HG02870 (cell line): ENCODE results near the gene HELZ.
"Not testable (repeated sequence)": the region's sequence is repeated elsewhere in the genome, so short reads cannot be mapped to it uniquely, and the experiment has no call there.

Source experiments
- ATAC-seq: cut with Tn5 transposase; IDR thresholded peaks from one replicate; pipeline ENCODE4 v1.9.1; 2021; ENCODE audit warnings: mild to moderate bottlenecking, moderate library complexity; ENCODE audit not compliant: unreplicated experiment

HELZ gene

DNA sequence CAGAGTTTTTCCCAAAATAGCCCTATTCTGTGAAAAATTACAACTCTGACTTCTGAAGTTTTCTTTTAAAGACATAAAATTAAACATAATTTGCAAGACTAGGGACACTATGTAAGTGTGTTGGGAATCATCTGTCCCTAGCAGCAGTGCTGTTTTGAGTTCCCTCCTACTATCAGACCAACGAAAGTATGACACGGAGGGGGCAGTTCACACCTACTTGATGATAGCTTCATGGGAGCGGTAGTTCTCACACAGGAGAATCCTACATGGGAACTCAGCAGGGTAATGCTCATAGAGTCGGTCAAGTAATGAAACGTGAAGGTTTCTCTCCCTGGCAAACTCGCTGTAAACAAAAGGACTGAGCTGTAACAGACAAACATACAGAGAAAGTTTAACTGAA is 96.6 kb downstream of the HELZ start:
- no peak for ATAC-seq

DNA sequence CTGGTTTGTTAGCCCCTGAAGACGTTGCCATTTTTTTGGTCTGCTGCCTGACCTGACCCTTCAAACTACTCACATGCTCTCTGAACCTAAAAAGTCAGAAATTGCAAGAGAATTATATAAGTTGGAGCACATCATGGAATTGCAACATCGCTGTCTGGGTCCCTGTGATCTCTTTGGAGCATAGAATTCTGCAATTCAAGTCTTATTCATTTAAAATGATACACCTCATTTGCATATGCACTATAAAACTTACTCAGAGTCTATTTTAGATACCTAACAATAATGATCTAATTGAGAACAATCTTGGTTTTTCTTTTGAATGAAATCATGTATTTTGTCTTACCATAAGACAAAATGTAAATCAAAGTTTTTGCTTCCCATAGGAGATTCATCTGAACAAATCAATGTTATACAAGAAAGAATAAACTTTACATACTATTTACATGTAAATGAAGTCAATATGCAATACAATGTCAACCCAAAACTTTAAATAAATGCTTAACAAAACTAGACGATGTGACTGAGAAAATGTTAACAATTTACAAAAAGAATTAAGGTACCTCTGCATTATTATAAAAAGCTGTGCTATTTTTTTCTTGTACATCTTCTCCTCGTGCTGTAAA is 99.7 kb downstream of the HELZ start:
- ATAC-seq = no peak

DNA sequence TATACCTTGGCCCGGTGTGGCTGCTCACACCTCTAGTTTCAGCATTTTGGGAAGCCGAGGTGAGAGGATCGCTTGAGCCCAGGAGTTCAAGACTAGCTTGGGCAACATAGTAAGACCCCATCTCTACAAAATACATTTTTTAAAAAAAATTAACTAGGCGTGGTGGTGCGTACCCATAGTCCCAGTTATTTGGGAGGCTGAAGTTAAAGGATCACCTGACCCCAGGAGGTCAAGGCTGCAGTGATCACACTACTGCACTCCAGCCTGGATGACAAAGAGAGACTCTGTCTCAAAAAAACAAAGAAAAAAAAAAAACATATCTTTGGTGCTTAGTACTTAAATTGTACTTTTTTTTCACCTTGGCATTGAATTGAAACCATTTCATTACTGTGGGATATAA is 101.7 kb downstream of the HELZ start:
- ATAC-seq = no peak

DNA sequence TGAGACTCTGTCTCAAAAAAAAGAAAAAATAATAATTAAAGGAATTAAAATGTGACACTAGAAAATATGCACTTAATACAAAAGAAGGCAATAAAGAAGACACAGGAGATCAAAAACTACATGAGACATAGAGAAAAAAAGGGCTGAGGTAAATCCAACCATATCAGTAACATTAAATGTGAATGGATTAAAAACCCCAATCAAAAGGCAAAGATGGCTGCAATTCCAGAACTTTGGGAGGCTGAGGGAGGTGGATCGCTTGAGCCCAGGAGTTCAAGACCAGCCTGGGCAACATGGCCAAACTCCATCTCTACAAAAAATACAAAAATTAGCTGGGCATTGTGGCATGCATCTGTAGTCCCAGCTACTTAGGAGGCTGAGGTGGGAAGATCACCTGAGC is 103.0 kb downstream of the HELZ start:
- not testable (repeated sequence) for ATAC-seq

DNA sequence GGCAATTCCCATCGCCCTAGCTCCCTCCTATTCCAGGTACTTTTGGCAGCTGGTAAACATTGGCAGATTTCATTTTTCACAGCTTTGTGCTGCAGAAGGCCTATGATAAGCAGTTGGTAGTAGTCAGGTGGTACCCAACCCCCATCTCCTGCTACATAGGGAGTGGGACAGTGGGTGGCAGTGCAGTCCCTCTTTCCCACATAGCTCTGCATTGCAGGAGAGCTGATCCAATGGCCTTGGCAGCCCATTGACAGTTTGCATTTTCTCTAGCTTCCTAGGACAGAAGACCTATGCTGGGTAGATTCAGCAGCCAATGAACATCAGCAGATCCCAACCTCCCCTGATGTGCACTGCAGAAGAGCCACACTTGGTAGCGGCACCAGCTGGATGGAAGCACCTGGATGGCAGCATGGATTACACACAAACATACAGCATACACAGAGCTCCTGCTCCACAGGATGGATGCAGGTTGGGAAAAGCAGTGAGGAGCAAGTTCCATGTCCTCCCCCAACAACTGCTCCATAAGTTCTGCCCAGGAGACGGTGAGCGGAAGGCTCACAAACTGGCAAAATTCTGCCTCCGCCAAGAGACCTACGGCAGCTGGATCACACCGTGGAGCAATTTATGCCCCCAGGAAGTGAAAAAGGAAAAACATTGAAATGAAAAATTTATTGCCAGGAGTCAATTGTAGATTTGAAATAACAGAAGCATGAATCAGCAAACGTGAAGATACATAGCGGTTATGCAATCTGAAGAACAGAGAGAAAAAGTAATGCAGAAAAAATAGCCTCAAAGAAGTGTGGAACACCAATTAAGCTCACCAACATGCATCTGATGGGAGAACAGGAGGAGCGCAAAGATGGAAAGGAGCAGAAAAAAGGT is 105.0 kb downstream of the HELZ start:
- no peak for ATAC-seq

DNA sequence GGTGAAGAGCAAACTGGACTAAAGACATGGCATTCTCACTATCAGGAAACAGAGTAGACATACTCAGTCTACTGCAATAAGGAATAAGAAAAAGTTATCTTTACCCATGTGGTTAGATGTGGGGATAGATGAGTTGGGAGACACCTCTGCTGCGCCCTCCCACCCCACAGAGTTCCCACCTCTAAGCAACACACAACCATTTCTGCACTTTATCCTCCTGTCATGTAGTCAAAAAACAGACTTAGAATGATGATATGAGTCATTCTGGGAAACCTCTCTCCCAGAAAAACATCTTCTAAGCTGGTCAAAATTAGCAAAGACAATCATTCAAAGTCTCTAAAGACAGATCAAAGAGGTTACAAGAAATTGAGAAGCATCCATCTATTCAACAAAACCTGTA is 105.7 kb downstream of the HELZ start:
- ATAC-seq = no peak

DNA sequence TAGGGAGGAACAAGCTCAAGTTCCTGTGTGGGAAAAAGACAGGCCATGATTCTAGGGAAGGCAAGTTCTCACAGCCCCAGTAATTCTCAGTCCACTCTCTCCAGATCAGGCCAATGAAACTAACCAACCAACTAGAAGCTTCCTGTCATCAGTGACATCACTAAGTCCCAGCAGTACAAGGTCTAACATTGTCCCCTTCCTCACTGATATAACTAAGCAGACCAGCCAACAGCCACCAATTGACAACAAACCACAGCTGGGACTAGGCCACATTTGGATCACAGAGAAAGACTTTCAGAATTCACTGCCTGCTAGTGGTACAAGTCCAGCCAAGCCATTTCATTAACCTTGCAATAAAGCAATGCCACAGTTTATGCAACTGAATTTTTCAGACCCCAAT is 106.6 kb downstream of the HELZ start:
- ATAC-seq = no peak

DNA sequence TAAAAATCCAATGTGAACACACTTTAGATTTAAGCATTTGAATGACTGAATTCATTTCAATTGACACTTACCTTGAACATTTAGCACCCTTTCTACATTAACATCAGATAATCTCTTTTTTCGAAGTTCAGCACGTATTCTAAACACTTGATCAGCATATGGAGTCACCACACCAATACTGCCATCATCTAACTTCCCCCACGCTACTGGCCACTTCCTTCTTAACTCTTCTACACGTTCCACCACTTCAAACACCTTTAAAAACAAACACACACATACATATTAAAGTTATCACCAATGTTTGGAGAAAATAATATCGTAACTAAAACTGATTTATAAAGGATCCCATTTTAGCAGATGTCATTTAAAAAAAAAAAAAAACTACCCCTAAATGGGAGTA is 107.1 kb downstream of the HELZ start:
- ATAC-seq = no peak

DNA sequence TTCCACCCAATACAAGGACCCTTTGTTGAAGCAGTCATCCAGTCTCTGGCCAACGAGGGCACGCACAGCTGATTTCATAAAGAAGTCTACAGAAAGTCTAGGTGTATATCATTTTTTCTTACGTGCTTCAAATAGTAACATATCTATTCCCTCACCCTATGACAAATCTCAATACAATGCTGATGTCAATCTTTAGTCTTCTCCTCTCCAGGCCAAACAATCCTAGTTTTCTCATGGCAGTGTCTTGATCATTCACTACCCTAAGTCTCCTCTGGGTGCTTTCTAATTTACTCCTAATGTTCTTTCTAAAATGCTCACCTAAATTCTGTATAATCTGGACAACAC is 108.0 kb downstream of the HELZ start:
- no peak for ATAC-seq

DNA sequence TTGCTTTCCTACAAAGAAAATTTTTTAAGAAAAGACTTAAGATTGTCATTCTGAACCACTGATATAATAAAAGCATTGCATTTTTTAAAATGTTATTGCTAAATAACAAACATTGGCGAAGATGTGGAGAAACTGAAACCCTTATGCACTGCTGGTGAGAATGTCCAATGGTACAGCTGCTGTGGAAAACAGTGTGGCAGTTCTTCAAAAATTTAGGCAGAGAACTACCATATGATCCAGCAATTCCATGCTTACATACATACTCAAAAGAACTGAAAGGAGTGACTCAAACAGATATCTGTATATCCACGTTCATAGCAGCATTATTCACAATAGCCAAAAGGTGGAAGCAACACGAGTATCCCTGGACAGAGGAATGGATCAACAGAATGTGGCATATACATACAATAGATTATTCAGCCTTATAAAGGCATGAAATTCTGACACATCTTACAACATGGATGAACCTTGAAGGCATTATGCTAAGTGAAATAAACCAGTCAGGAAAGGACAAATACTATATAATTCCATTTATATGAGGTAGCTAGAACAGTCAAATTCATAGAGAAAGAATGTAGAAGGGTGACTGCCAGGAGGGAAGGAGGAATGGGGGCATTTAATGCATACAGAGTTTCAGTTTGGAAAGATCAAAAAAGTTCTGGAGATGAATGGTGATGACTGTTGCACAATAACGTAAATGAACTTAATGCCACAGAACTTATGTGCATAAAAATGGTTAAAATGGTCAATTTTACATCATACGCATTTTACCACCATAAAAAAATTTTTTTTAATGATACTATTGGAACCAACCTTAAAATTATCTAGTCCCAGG is 108.6 kb downstream of the HELZ start:
- ATAC-seq = no peak

DNA sequence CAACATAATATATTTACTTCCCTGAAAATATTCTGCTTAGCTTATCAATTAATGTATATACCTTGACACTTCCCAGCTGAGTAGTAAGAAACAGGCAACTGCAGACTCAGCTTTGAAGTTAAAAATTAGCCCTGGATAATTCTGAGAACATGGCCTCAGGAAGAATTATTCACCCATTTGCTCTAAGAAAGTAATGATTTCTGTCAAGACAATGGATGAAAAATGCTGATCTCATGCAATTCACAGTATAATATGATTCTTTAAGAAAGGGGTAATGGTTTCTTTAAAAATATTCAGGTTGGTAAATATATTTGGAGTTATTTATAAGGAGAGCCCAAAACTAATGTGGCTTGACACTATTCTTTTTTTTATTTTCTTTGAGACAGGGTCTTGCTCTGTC is 111.8 kb downstream of the HELZ start:
- no peak for ATAC-seq

DNA sequence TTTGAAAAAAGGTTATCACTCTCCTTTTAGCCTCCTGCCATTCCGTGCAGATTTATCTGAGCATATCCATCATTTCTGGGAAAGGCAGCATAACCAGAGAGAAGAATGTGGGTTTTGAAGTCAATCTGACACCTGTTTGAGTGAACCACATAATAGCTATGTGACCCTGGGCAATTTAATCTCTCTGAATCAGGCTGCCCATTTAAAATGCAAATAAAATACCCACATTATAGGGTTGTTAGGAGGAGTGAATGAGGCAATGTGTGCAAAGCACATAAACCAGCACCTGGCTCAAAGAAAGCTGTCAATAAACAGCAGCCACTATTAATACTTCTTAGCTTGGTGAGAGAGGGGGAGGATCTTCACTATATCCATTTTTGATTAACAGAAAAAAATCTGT is 112.6 kb downstream of the HELZ start:
- no peak for ATAC-seq

DNA sequence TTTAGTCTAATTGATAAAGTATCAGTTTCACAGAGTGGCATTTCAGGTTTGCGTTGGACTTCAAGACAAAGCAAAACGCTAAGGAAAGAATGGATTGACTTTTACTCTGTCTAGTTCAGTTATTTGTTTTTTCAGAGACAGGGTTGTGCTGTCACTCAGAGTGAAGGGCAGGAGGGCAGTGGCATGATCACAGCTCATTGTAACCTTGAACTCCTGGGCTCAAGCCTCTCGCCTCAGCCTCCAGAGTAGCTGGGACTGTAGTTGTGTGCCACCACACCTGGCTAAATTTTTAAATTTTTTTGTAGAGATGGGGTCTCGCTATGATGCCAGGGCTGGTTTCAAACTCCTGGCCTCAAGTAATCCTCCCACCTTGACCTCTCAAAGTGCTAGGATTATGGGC is 114.2 kb downstream of the HELZ start:
- ATAC-seq = no peak

DNA sequence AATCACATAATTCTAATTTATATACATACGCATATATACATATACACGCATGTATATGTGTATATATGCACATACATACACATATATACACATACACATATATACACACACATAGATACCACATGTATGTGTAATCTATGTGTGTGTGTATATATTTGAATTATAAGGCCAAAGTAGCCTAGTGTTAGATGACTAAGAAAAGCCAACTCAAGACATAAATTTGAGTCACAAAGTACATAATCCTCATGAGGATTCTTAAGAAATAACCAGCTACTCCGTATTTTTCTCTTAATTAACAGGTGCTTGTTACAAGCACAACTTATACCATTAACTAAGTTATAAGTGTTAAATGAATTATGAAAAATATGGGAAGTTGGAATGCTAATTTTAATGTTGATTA is 115.7 kb downstream of the HELZ start:
- ATAC-seq = no peak

DNA sequence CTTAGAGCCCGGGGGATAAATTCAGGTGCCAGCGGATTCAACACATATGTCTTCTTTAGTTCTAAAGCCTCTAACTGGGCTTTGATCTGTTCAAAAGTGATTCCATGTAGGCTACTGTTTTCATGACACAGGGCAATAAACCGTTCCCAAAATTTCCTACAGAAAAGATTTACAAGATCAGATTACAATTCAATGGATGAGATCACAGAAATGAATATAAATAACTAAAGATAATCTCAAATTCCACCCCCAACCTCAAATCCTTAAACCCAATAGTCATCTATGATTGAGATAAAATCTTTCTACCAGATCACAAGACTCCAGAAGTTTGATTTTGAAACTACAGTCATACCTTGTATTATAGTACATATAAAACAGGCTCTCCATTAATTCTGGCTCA is 116.3 kb downstream of the HELZ start:
- ATAC-seq = no peak

DNA sequence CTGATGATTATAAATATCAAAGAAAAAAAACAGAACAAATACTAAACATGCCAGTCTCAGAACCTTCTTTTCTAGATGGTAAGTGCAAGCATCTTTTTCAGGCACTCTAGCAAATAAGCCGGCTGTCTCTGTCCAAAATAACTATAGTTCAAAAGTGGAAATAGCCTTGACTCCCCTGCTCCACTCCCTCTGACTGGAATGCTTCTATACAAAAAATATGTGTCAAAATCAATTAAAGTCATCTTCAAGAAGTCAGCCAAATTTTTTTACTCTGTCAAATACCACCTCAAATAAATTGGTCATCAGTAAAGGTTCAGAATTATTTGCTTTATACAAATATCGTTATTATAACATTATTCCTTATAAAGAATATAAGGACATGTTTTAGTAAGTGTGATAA is 117.1 kb downstream of the HELZ start:
- ATAC-seq = no peak

DNA sequence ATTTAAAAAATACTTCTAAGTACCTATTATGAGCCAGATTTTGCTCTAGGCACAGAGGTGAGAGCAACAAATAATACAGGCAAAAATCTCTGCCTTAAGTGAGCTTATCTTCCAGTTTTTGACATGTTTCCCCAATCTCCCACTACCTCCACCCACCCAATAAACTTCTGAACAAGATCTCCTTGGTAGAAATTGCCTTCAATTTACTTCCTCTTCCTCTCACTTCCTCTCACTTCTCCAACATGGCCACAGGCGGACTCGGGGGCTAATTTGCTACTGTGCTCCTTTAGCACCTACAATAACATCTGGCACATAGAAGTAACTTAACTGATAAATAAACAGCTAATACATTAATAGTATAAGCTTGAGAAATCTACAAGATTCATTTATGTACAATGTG is 118.0 kb downstream of the HELZ start:
- no peak for ATAC-seq

DNA sequence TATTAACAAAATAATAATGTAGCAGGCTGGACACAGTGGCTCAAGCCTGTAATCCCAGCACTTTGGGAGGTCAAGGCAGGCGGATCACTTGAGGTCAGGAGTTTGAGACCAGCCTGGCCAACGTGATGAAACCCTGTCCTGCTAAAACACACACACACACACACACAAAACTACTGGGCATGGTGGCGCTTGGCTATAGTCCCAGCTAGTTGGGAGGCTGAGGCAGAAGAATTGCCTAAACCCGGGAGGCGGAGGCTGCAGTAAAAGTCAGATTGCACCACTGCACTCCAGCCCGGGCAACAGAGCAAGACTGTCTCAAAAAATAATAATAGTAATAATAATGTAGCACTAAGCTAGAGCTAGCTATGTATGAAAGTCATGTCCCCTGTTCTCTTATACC is 118.5 kb downstream of the HELZ start:
- ATAC-seq = not testable (repeated sequence)

DNA sequence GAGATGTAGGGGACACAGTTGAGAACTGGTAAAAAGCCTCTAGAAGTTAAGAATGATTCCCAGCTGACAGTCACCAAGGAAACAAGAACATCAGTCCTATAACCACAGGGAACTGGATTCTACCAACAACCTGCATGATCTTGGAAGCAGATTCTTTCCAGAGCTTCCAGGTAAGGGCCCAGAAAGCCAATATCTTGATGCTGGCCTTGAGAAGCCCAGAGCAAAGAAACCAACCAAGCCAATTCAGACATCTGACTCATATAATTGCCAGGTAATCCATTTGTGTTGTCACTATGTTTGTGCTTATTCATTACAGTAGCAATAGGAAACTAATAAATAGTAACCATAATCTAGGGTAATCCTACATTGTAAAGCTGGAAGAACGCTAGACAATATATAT is 119.1 kb downstream of the HELZ start:
- no peak for ATAC-seq

DNA sequence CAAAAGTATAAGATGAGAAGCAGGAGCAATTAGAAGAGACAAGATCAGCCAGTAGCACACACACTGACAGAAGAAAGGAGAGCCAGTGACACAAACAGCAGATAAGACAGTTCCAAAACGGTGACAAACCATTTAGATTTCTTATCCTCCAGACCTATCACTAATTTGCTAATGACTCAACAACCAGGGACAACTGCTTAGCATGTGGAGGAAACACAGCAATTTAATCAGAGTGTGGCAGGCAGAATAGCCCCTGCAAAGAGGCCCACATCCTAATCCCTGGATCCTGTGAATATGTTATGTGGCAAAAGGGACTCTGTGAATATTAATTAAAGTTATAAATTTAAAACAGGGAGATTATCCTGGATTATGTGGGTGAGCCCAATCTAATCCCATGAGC is 119.6 kb downstream of the HELZ start:
- no peak for ATAC-seq

DNA sequence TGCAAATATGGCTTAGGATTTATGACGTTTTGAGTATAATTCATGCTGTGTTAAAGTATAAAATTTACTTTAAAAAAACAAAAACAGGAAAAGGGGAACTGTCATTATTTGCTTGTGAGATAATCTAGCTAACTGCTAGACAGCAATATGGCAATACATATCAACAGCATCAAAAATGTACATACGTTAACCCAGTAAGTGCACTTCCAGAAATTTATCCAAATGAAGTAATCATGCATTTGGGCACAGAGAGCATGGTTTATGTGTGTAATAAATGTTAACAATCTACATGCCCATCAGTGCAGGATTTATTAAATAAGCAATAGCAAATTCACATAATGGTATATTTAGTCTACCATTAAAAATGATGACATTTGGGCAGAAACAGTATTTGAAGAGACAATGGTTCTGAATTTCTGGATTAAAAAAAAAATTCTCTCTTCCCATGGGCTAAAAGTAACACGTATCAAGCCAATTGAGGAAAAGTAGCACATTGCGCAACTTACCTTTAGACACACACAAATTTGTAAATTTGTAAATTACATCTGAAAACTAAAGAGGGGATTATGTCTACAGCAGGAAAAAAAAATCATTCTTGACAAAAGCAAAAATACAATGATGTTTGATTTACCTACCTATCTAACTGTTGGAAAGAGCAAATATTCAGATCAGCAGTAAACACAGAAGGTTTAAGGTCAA is 120.4 kb downstream of the HELZ start:
- no peak for ATAC-seq
